Endometrial microvascular endothelial cells (primary cell): ENCODE data around the gene EFNA5. TPM values are rescaled to one million over a fixed set of nuclear protein-coding genes. Genes with fewer than 3 reads are reported as not detected.
"Not testable (repeated sequence)": the region's sequence is repeated elsewhere in the genome, so short reads cannot be mapped to it uniquely, and the experiment has no call there.

Experiments used
- in situ Hi-C: cut with HindIII; loops from 2 replicates; pipeline ENCODE4 v1.10.0; 2017; ENCODE audit warnings: low sequenced_read_pairs, low pct_unique_long_range_greater_than_20kb; ENCODE audit errors: inconsistent ontology term
- total RNA-seq: library from RNA; depleted of rRNA; stranded (reverse); fragments of >200 nt; gene quantifications from one replicate; pipeline ENCODE4 v1.2.3, GENCODE V29; 2015; ENCODE audit errors: inconsistent ontology term

EFNA5 gene
- total RNA-seq, 1 donor from 2014 or later, result 7.8 TPM

- in situ Hi-C loops, result no loop called here
Observed at GRCh38 chr5:107516452-107517184, 154.1 kb downstream of the EFNA5 start.

- in situ Hi-C loops, result no loop called here
Observed at GRCh38 chr5:107515521-107516080, 155.1 kb downstream of the EFNA5 start.

DNA sequence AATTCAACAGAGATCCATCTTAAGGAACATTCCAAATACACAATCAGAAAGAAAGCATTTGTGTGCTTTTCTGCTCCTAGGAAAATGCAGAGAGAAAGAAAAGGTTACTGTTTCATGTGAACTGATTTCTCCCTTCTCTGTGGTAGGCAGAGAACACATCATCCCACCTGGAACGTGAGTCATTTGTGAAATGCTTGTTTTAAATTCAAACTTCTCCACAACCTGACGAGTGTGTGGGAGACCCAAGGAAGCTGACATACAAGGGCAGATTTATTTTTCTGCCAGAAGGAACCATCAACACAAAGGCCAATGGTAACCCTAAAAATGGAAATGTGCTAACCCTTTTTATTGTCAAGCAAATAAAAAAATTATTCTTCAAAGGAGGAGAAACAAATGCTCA, 156.4 kb downstream of the EFNA5 start:
- in situ Hi-C loops, result no loop called here

GRCh38 chr5:107513337-107514085, 157.2 kb downstream of the EFNA5 start:
- in situ Hi-C loops, result no loop called here

GRCh38 chr5:107512029-107512428, 158.7 kb downstream of the EFNA5 start:
- in situ Hi-C loops, result no loop called here

DNA sequence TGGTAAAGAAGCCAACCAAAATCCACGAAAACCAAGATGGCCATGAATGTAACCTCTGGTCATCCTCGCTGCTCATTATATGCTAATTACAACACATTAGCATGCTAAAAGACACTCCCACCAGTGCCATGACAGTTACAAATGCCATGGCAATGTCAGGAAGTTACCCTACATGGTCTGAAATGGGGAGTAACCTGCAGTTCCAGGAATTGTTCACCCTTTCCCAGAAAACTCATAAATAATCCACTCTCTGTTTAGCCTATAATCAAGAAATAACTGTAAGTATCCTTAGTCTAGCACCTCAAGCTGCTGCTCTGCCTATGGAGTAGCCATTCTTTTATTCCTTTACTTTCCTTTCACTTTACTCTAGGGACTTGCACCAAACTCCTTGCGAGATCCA, 160.6 kb downstream of the EFNA5 start:
- in situ Hi-C loops, result no loop called here

DNA sequence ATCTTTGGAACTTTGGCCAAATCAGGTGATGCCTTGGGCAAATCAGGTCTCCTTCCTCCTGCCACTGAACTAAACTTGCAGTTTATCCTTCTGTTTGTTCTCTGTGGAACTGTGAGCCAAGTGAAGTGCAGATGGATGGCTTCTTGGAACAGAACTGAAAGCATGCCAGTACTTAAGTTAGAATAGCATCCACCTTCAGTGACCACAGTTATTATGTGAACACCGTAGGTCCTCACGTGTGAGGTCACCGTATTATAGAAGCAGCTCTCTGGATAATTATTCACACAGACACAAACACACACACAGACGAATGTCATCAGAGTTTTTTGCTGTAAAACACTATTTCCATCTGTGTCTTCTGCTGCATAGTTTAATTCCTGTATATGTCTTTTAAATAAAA, 162.6 kb downstream of the EFNA5 start:
- in situ Hi-C loops, result no loop called here

GRCh38 chr5:107505763-107506534, 164.8 kb downstream of the EFNA5 start:
- in situ Hi-C loops, result no loop called here

GRCh38 chr5:107504424-107504823, 166.3 kb downstream of the EFNA5 start:
- in situ Hi-C loops, result no loop called here

- in situ Hi-C loops, result no loop called here
Observed at GRCh38 chr5:107502676-107503060, 168.1 kb downstream of the EFNA5 start.

- in situ Hi-C loops, result no loop called here
Observed at GRCh38 chr5:107501965-107502675, 168.6 kb downstream of the EFNA5 start.

DNA sequence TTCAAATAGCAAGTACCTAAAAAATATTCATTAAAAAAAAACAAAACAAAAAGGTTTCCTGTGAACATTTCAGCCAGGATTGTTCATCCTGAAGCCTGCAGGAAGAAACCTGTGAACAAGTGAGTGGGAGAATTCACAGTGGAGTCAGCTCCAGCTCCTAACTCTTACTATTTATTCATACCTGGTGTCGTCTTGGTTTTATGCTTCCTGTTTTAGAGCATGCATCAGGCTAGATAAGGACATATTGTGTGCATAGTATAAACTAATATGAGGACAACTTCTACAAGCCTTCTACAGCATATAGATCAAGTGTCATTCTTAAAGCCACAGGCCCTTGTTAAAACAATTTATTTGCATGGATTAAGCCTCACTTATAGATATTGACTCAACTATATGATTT, 169.9 kb downstream of the EFNA5 start:
- in situ Hi-C loops, result no loop called here

- in situ Hi-C loops, result no loop called here
Observed at GRCh38 chr5:107500347-107500746, 170.4 kb downstream of the EFNA5 start.

DNA sequence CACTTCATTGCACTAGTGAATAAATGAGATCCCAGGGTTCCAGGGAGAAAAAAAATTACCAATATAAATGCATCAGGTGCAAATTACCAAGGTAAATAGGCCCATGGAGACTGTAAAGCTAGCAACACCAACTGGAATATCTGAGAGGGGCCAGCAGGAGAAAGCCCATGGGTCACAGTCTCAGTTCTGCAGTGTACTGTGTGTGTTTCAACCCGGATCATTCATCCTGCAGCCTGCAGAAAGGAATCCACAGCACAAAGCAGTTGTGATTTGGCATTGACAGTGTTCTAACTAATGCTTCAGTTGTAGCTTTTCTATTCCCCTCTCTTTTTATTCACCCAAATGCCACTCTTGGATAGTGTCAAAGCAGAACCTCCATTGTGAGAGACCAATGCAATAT, 171.0 kb downstream of the EFNA5 start:
- in situ Hi-C loops, result no loop called here

DNA sequence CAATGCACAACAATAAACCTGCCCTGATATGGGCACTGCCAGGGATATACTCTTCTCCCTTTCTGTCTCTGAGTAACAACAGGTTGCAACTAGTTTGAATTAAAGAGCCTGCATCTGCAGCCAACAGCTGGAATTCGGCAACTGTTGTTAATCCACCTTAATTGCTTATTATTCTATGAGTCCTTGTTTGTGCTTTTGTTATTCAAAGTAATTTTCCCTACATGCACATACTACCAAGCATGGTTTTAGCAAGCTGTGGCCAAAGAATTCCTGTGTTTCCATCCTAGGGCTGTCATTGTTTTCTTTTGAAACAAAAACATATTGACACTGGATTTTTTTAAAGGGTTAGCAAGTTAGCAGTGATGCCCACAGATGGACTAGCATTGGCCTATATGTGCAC, 171.5 kb downstream of the EFNA5 start:
- in situ Hi-C loops, result no loop called here

DNA sequence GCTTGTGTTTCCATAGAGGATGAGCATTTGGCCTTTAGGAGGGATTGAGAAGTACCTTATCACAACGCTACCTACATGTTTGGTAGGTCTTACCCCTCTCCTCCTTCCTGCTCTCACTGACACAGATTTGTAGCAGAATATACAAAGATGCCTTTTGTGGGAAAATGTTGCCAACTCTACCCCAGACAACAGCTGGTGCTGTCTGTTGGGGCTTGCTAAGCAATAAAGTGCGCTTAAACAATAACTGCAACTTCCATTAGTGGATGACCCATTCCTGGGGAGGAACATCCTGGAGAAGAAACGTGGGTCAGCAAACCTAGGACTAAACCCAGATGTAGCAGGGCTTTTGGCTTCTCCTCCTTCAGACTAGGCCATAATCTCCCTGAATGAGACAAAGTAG, 174.3 kb downstream of the EFNA5 start:
- in situ Hi-C loops, result no loop called here

GRCh38 chr5:107494129-107494528, 176.6 kb downstream of the EFNA5 start:
- in situ Hi-C loops, result not testable (repeated sequence)

- in situ Hi-C loops, result no loop called here
Observed at GRCh38 chr5:107487056-107487542, 183.6 kb downstream of the EFNA5 start.

- in situ Hi-C loops, result no loop called here
Observed at GRCh38 chr5:107486489-107486888, 184.2 kb downstream of the EFNA5 start.
